ENCODE measurements around the gene MEF2A.
A peak's percentile ranks its signal among the peaks of the same experiment; 100 is the strongest.
"Not testable (repeated sequence)": the region's sequence is repeated elsewhere in the genome, so short reads cannot be mapped to it uniquely, and the experiment has no call there.

Gene MEF2A

GRCh38 chr15:99565299-99566156 lies at the start of gene MEF2A:
TSS of gene MEF2A (plus strand) at chr15:99565984. CDS start at chr15:99633120, 67,136 bp downstream.
- DNase-seq (ENCODE audit: low read depth in 2 of 2), result peak; percentile 95 to 97
- TF ChIP-seq CTCF (IDR thresholded peaks at IDR 0.05; ENCODE audit: low read depth, low read length), result no peak
- H3K4me3 ChIP-seq (replicated peaks in 1 of 2; ENCODE audit: low read depth in 2 of 2, low read length in 2 of 2), result peak within 1 kb of the TSS; percentile 71 to 96

- no peak for DNase-seq (ENCODE audit: low read depth in 2 of 2)
- no peak for TF ChIP-seq CTCF (IDR thresholded peaks at IDR 0.05; ENCODE audit: low read depth, low read length)
- no peak overlapping the region for H3K4me3 ChIP-seq (replicated peaks in 1 of 2; ENCODE audit: low read depth in 2 of 2, low read length in 2 of 2)
Observed at GRCh38 chr15:99518191-99518590, 47.6 kb upstream of the MEF2A start.

GRCh38 chr15:99519366-99519765 lies 46.4 kb upstream of the MEF2A start:
- not testable (repeated sequence) for DNase-seq (ENCODE audit: low read depth in 2 of 2)

GRCh38 chr15:99522288-99522687 lies 43.5 kb upstream of the MEF2A start:
- DNase-seq (ENCODE audit: low read depth in 2 of 2), result no peak
- TF ChIP-seq CTCF (IDR thresholded peaks at IDR 0.05; ENCODE audit: low read depth, low read length), result no peak
- H3K4me3 ChIP-seq (replicated peaks in 1 of 2; ENCODE audit: low read depth in 2 of 2, low read length in 2 of 2), result no peak overlapping the region

More at GRCh38 chr15:99519366-99519765, 46.4 kb upstream of the MEF2A start:
- H3K4me3 ChIP-seq (replicated peaks in 1 of 2; ENCODE audit: low read depth in 2 of 2, low read length in 2 of 2), result not testable (repeated sequence)

GRCh38 chr15:99526176-99526575 lies 39.6 kb upstream of the MEF2A start:
- TF ChIP-seq CTCF (IDR thresholded peaks at IDR 0.05; ENCODE audit: low read depth, low read length), result no peak
- no peak for DNase-seq (ENCODE audit: low read depth in 2 of 2)
- no peak overlapping the region for H3K4me3 ChIP-seq (replicated peaks in 1 of 2; ENCODE audit: low read depth in 2 of 2, low read length in 2 of 2)

- no peak overlapping the region for H3K4me3 ChIP-seq (replicated peaks in 1 of 2; ENCODE audit: low read depth in 2 of 2, low read length in 2 of 2)
- TF ChIP-seq CTCF (IDR thresholded peaks at IDR 0.05; ENCODE audit: low read depth, low read length), result no peak
- no peak for DNase-seq (ENCODE audit: low read depth in 2 of 2)
Observed at GRCh38 chr15:99526671-99527070, 39.1 kb upstream of the MEF2A start.

GRCh38 chr15:99536422-99537040 lies 29.3 kb upstream of the MEF2A start:
- DNase-seq (ENCODE audit: low read depth in 2 of 2), result peak; percentile 47 to 69
- H3K4me3 ChIP-seq (replicated peaks in 1 of 2; ENCODE audit: low read depth in 2 of 2, low read length in 2 of 2), result no peak overlapping the region
- no peak for TF ChIP-seq CTCF (IDR thresholded peaks at IDR 0.05; ENCODE audit: low read depth, low read length)

All from cardiac fibroblast (primary cell).